ENCODE results near the gene SNRNP200.
"Not testable (repeated sequence)": the region's sequence is repeated elsewhere in the genome, so short reads cannot be mapped to it uniquely, and the experiment has no call there.

SNRNP200 gene

DNA sequence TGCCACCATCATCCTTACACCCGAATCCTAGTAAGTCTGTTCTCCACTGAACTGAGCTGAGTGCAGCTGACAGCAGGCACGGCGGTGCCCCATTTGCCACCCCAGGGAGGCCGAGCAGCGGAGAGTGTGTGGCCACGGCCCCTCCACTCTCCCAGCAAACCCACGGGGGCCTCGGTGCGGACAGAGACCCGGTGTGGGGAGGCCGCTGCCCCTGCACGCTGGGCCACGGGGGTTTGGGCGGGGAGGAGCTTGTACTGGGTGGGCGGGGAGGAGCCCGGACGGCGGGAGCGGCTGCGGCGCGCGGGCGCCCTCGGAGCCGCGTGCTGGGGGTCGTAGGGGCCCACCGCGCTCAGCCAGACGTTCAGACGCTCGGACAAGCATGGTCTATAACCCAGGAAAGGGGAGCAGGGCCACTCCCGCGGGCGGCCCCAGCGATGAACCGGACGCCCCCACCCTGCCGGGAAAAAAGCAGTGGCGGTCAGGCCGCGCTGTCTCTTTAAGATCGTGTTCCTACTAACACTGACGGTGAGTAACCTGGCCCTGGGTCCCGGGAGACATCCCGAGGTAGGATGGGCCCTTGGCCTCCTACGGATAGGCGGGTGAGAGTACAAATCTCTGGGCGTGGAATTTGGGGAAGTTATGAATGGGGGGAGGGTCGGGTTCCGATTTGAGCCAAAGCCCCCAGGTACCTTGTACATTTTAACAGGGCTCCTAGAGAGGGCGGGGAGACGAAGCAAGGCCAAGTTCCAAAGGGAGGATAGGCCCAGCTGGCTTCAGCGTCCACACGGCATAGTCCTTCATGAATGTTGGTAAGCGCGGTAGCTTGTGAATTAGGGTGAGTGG is 19.9 kb upstream of the SNRNP200 start, which contains the start of gene ITPRIPL1:
Gene ITPRIPL1 (plus strand): TSS at position 277 of the 843 bp plus-strand sequence. CDS start 523 bp downstream, at position 800.
- no peak for FAIRE-seq

DNA sequence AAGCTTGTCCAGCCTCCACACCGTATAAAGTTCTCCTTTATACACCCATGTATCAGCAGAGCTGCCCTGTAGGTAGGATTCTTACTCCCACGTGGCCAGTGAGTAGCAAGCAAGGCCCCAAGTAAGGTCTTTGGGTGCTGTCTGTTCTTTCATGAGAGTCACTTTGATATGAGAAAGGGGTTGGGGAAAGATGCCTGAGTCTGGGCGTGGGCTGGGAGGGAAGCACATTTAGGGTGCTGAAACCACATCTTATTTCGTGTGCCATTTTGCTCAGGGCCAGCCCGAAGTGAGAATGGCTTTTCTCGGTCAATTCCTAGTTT is 19.3 kb upstream of the SNRNP200 start:
- no peak for FAIRE-seq

DNA sequence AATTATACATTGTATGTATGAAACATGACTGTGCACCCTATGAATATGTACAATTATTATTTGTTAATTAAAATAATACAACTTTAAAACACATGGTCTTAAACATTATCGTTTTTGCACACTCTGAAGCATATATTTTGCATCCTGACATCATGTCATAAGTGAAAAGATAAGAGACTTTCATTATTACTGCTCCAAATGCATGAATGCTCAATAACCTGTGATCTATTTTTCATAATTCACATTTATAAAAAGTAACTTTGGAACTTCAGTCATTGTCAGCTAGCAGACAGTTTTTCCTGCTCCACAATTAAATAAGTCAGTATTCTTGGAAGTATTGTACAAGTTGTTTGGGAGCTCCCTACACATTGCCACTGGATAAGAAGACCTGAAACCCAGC is 18.5 kb upstream of the SNRNP200 start:
- no peak for FAIRE-seq

DNA sequence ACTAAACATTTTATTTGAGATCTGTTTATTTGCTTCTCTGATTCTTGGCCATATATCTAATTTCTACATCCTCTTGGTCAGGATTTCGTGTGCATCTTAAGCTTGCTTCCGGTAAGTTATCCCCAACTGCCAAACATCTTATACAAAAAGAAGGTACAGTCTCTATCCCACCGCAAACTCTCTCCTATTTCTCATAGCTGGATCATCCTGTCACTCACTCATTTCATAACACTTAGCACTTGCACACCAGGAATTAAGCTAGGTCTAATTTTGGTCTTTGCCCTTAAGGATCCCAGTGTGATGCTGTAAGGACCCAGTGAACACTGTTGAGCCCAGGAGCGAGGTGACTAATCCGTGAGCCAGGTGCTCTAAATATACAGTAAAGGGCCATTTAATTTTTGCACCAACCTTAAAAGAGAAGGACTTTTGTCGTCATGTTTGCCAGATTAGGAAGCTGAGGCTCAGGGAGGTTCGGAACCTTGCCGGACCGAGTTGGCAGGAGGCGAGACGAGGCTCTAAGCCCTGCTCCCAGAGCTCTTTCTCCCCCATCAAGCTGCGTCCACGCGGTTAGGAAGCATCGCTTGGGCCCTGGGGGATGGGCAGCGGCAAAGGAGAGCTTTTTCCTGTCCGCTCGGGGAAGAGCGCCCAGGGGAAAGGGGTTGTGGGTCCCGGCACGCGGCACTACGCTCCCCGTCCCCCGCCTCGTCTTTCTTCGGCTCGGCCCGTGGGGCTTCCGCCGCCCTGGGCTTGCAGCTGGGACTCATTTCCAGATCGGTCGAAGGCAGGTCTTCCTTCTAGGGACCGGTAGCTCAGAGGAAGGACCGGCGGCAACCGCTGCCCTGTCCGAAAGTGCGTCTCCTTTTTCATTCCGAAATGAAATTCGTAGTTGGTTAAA is 15.6 kb upstream of the SNRNP200 start:
- FAIRE-seq, result no peak

DNA sequence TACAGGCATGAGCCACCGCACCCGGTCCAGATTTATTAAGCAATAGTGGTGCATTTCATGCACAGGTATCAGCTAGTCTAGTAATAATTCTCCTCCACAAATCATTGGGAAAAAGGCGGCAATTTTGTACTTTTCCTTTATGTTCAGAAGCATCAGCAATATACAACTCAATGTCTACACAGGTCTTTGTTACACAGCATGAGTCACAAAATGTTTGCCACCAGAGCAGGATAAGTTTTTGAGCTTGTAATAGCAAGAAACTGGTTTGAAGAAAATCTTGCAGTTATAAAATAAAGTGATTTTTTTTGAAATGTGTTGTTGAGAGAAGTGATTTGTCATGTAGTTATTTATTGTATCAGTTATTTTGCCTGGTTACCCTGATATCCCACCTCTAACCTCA is 15.0 kb upstream of the SNRNP200 start:
- no peak for FAIRE-seq

DNA sequence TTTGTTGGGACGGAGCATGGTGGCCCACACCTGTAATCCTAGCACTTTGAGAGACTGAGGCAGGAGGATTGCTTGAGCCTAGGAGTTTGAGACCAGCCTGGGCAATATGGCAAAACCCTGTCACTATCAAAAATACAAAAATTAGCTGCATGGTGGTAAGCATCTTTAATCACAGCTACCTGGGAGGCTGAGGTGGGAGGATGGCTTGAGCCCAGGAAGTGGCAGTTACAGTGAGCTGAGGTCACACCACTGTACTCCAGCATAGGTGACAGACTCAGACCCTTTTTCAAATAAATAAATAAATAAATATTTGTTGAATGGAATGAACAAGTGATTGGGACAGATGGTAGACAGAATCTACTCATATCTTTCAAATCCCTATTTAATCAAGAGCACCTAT is 14.1 kb upstream of the SNRNP200 start:
- no peak for FAIRE-seq

DNA sequence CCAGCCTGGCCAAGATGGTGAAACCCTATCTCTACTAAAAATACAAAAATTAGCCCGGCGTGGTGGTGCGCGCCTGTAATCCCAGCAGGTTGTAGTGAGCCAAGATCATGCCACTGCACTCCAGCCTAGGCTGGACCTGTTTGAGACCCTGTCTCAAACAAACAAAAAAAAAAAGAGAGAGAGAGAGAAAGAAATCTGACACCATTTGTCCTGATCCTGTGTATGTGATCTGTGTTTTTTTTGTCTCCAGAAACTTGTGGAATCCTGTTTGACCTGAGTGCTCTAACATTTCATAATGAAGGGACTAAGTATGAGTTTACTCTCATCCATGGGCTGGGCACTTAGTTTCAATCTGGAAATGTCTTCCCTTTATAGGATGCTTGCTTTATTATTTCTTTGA is 13.4 kb upstream of the SNRNP200 start:
- no peak for FAIRE-seq

DNA sequence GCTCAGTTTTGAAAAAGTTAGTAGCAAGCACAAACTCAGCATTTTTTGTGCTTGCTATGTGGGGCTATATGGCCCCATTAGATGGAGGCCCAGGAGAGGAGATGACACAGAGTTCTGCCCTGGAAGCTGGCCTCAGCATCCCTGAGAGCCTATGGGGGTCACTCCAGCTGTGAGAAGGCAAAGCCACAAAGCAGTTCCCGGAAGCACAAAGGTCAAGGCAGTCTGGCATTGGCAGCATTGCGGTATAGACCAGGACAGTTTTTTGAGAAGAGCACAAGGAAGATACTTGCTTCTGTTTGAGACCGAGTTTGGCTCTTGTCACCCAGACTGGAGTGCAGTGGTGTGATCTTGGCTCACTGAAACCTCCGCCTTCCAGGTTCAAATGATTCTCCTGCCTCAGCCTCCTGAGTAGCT is 12.2 kb upstream of the SNRNP200 start:
- no peak for FAIRE-seq

DNA sequence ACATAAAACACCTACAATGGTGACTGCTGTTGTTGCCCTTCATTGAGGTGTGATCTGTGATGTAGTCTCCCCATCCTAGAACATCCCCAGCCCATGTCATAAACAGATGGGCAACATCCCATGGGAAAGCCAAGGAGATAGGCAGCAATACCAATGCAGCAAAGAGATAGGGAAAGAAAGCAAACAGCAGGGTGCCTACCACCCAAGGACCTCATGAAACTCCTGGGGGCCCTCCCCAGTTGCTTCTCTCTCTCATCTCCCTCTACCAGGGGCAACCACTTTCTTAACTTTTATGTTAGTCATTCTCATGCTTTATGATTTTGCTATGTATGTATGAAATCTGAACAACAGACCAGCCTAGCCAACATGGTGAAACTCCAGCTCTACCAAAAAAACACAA is 11.7 kb upstream of the SNRNP200 start:
- FAIRE-seq, result no peak

DNA sequence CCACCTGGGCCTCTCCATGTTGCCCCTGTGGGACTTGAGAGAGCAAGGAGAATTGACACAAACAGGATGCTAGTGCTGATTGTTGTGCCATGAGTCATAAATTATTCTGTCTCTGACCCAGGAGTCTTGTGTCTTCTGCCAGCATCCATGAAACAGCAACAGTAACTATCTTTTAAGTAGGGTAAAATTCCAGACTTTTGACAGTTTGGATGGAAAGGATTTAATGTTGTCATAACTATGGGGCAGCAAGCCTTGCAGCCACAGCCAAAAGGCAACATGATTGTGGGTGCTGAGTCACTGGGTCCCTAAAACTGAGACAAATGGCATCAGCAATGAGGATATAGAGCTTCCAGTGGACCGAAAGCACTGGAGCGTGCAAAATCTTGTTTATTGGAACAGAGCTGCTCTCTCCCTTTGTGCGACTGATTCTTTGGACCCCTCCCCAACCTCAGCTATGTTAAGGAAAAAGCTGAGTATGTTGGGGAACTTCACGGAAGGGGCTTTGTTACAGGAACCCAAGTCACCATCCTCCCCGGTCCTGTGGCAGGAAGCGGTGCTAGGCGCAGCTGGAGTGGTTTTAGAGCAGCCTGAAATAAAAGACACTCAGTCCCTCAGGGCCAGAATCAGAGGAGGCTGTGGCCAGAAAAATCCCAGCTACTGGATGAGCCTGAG is 10.2 kb upstream of the SNRNP200 start:
- no peak for FAIRE-seq

DNA sequence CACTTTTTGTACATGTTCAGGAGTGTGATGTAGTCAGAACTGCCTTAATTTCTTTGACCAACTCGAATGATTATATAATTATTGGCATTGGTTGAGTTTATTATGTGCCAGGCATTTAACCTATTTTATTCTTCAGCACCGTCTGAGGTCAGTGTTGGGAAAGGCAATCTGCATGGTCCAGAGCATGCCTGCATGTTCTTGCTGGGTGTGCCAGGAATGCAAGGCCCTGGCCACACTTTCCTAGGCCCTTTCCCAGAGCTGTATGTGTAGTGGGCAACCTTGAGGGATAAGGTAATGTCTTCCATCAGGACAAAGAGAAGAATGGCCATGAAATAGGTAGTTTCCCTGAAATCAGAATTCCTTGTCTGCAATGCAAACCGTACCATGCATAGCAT is 9.7 kb upstream of the SNRNP200 start:
- FAIRE-seq, result no peak

DNA sequence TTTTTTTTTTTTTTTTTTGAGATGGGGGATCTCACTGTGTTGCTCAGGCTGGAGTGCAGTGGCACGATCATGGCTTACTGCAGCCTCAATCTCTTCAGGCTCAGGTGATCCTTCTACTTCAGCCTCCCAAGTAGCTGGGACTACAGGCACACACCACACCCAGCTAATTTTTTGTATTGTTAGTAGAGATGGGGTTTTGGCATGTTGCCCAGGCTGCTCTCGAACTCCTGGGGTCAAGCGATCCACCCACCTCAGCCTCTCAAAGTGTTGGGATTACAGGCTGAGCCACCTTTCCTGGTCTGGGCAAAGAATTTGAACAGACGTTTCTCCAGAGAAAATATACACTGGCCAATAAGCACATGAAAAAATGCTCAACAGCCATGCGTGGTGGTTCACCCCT is 2.9 kb upstream of the SNRNP200 start:
- FAIRE-seq, result no peak

DNA sequence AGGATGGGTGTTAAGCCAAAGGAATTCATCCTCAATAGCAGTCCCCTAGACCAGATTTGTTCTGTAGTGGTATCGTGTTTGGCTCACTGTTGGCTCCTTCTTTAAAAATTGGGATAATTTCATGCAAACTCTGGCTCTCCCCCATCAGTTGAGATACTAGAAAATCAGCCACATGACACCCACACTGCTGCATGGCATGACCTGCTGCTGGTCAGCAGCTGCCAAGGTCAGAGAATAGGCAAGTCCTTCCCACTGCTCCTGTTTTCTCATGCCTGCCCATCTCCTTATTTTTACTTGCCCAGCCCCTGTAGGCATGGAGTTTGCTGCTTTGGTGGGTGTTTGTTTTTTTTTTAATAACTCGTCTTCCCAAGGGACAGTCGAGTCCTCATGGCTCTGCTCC is 1.0 kb upstream of the SNRNP200 start:
- FAIRE-seq, result no peak

DNA sequence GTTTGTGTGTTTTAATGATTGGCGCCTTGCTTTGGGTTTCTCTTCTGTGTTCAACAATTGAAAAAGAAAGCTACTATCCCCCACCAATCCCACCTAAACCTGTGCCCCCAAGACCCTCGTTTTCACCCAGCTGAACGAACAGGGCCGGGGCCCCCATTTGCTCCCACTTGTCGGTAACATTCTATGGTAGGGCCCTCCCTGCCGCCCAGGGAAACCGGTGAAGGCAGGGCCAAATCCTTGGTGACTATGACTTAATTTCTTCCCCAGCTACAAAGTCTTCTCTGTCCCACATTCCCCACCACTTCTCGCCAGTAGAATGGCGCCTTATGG is 598 bp upstream of the SNRNP200 start:
- FAIRE-seq, result no peak

DNA sequence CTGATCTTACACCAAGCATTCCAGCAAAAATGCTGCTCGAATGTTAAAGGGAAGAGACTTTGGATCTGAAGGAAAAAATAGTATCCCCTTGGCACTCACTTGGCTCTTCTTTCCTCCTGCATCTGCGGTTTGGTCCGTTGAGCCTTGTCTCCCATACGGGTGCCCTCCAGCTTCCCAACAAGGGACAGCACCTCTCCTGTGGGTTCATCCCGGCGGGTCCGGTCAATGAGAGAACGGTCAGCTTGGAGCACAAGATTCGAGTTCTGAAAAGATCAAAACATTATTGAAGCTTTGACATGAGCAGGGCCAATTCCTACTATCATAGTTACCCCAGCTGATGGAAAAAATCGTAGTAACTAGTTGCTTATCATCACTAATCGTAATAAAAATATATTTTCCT is 740 bp downstream of the SNRNP200 start:
- no peak for FAIRE-seq

DNA sequence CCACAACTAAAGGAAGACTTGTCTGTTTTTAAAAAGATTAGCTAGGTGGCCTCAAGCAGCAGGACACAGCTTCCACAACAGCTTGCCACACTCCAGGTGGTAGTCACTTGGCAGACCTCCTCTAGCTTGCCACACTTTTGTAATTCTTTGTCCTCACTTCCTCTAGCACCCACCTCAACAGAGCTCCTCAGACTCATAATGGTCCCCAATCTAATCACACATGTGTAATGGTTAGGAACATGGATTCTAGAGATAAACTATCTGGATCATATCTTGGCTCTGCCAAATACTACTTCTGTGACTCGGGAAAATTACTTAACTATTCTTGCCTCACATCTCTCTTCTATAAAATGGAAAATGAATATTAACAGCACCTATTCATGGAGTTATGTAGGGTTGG is 3.5 kb downstream of the SNRNP200 start:
- no peak for FAIRE-seq

DNA sequence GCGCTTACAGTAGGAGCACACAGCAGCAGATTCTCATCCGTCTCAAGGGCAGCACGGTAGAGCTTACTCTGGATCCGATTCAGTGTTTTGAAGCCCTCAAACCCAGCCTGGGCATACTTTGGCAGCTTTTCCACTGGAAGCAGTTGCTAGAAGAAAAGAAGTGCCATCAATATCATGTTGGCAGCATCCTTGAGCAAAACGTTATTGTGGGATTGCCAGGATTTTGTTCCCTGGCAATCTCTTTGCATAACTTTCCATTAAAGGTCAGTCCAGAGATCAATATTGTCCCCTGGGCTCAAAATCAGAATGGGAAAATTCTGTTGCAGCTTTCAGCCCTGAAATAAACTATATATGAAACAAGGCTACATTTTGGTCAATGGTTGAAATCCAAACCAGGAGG is 8.4 kb downstream of the SNRNP200 start:
- FAIRE-seq, result no peak

DNA sequence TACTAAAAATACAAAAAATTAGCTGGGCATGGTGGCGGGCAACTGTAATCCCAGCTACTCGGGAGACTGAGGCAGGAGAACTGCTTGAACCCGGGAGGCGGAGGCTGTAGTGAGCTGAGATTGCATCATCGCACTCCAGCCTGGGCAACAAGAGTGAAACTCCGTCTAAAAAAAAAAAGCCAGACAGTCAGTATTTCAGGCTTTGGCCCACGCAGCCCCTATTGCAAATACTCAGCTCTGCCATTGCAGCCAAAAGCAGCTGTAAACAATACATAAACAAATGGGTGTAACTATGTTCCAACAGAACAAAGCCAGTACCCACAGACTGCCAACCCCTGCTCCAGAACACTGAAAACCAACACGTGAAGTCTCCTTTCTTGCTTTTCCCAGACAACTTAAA is 11.1 kb downstream of the SNRNP200 start:
- not testable (repeated sequence) for FAIRE-seq

DNA sequence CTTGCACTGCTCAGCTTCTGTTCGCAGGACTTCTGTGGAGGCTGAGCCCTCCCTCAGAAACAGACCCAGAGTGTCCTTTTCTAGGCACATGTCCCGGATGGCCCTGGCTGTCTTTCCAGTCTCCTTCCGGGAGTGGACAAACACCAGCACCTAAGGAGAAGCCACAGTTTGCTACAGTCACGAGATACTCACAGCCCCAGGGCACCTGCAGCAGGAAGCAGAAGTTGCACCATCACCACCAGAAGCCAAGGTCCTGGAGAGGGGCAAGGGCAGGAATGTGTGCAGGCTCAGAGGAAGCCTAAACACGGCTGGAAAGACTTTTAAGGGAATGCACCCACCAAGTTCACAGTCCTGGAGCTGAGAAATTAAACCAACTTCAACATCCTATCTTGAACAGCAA is 13.6 kb downstream of the SNRNP200 start:
- FAIRE-seq, result no peak

DNA sequence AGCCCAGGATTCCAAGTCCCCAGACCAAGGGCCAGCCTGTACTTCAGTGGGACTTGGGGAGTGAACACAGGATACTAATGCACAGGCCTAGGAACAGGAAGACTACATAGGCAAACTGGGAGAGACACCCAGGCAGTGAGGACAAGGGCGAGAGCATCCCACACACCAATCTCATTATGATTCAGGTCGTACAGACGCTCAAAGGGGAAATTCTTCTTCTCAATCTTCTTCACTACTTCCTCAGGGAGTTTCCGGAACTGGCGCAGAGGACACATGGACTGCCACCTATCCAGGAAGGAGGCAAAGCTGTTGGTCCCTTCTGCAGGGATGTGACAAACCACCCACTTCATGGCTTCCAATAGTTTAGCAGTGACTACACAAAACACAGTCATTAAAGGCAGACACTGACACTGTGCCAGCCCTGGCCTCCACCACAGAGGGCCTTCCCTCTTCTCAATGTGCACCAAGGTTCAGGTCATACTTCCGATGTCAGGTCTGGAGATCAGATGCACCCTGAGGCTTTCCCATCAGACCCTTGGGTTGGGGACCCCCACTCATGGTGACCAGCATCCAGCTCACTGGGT is 18.0 kb downstream of the SNRNP200 start:
- no peak for FAIRE-seq

DNA sequence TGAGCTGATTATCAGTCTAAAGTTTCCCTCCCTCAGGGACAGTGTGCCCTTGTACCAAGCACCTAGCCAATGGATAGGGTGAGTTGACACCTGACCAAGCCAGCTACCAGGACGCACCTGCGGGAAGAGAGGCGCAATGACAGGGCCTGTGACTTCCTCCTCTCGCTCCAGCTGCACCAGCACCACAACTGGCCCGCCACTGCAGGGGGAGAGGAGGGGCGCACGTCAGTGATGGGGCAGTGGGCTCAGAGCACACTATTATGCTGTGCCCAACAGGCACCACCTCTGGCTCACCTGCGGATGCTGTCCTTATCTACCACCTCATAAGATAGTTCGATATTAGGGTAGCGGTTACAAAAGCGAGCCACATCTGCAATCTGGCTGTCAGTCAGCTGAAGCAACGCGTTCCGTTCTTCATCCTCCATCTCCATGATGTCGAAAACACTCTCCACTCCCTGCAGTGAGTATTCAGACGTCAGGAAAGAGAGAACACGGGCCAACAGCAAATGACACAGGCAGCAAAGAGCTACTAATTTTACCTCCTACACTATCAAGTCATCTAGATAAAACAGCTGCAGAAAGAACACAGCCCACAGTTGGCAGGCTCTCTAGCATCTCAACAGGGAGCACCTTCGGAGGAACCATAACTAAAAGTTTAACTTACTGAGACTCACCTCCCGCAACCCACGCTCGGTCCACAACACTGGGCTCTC is 28.4 kb downstream of the SNRNP200 start:
- no peak for FAIRE-seq

DNA sequence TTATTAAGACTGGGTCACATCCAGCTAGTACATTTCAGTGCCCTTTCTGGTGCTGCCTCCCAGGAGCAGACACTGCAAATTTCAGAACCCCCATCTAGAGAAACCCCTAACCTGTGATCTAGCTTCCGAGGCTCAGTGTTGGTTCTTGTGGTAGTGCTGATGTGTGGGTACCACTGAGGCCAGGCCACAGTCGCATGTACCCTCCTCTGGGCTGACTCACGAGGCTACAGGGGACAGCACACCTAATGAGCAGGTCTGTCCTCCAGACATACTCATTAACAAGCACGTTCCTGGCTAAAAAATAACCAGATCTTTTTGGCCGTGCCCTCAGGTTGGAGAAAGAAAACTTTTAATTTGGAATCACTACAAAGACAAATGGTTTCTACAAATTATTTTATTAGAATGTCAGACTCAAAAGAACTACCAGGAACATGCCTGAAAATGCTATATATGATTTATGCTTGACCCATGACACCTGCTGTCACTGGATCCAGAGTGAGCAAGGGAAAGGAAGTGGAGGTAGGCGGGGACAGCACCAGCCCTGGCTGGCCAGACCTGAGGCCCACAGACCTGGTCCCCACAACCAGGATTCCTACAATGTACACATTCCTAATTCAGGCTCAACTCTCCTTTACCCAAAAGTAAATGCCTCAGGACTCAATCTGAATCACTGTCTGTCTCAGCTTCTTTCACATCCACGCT is 30.8 kb downstream of the SNRNP200 start:
- FAIRE-seq, result no peak
